C4-2B (cell line): ENCODE results near the gene SLC9A4.

Experiments
- H3K27ac ChIP-seq: fragments of 450-650 bp; 2 replicates; pipeline ENCODE4 v1.5.1; 2017
- CTCF ChIP-seq: fragments of 450-650 bp; conservative IDR thresholded peaks from 2 replicates; pipeline ENCODE4 v1.5.1; 2017; ENCODE audit warnings: mild to moderate bottlenecking
- ZFX ChIP-seq: fragments of 450-650 bp; IDR thresholded peaks from 2 replicates; pipeline ENCODE4 v1.6.1; 2017

The SLC9A4 gene

GRCh38 chr2:102455061-102455670 lies 17.9 kb upstream of the SLC9A4 start:
- TF ChIP-seq ZFX (no peak), CTCF (no peak)
- no peak overlapping the region for H3K27ac ChIP-seq

DNA sequence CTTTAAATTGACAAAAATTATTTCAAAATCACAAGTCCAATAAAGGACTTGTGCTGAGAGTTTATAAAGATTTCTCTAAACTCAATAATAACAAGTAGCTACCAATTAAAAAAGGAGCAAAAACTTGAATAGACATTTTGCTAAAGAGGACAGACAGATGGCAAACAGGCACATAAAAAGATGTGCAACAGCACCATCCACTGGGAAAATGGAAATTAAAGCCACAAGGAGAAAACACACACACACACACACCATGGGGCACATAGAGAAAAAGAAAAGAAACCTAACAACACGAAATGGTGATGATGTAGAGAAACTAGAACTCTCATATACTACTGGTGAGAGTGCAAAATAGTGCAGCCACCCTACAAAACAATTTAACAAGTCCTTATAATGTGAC lies 12.6 kb upstream of the SLC9A4 start:
- H3K27ac ChIP-seq: no peak overlapping the region
- TF ChIP-seq ZFX (no peak), CTCF (no peak)

GRCh38 chr2:102461188-102461587 lies 11.8 kb upstream of the SLC9A4 start:
- TF ChIP-seq CTCF (no peak), ZFX (no peak)
- no peak overlapping the region for H3K27ac ChIP-seq

DNA sequence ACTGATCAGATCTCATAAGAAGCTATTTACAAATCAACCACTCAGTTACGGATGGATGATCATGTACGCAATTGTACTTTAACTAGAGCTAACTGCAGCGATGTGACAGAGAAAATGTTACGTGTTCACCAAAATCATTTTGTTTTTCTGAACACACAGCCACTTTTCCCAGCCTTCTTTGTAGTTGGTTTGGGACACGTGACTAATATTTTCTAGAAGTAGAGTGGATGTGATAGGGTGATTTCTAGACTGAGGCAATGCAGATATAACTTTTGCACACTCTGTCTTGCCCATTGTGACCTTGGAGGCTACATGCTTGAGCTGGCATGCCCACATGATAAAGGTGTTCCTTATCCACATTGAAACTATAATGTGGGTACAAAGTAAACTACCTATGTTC lies 9.9 kb upstream of the SLC9A4 start:
- TF ChIP-seq CTCF (no peak), ZFX (no peak)
- no peak overlapping the region for H3K27ac ChIP-seq

- TF ChIP-seq ZFX: no peak
- TF ChIP-seq CTCF: no peak
- no peak overlapping the region for H3K27ac ChIP-seq
Measured at GRCh38 chr2:102470168-102470567, 2.9 kb upstream of the SLC9A4 start.

GRCh38 chr2:102473631-102474030 lies 605 bp downstream of the SLC9A4 start:
- TF ChIP-seq CTCF: no peak
- no peak for TF ChIP-seq ZFX
- H3K27ac ChIP-seq: no peak overlapping the region

- TF ChIP-seq ZFX (no peak), CTCF (no peak)
- no peak overlapping the region for H3K27ac ChIP-seq
Measured at GRCh38 chr2:102474785-102475184, 1.8 kb downstream of the SLC9A4 start.
